GM23338 (cell line): ENCODE data around the gene SLC25A17. TPM values are rescaled to one million over a fixed set of nuclear protein-coding genes. Genes with fewer than 3 reads are reported as not detected.

Source experiments
- ATAC-seq: fragments of 200-7000 bp; cut with Tn5 transposase; 3 replicates; pipeline ENCODE4 v1.9.1; 2020
- DNase-seq: peaks from one replicate; pipeline ENCODE4 v3.0.0-alpha.2; 2015; ENCODE audit warnings: low spot score
- H2AFZ ChIP-seq: fragments of 200-600 bp; sonication (generic); 2 replicates; pipeline ENCODE4 v1.8.0; 2016; ENCODE audit warnings: antibody characterized with exemption, mild to moderate bottlenecking, moderate library complexity
- H3F3A ChIP-seq: fragments of 200-600 bp; sonication (generic); replicated peaks from 2 replicates; pipeline ENCODE4 v1.8.0; 2017; ENCODE audit warnings: antibody characterized with exemption, mixed run types, low read depth
- H3K27ac ChIP-seq: fragments of 200-600 bp; sonication (generic); 2 replicates; pipeline ENCODE4 v1.6.1; 2016; ENCODE audit warnings: low read depth
- H3K27me3 ChIP-seq: fragments of 200-600 bp; sonication (generic); 2 replicates; pipeline ENCODE4 v1.8.0; 2016; ENCODE audit warnings: mild to moderate bottlenecking, mixed run types, moderate library complexity; ENCODE audit not compliant: insufficient read depth
- H3K36me3 ChIP-seq: fragments of 200-600 bp; sonication (generic); 2 replicates; pipeline ENCODE4 v1.8.0; 2016; ENCODE audit warnings: mild to moderate bottlenecking; ENCODE audit not compliant: insufficient read depth
- H3K4me1 ChIP-seq: fragments of 200-600 bp; sonication (generic); 2 replicates; pipeline ENCODE4 v1.8.0; 2016; ENCODE audit warnings: mild to moderate bottlenecking, moderate library complexity; ENCODE audit not compliant: insufficient read depth
- H3K4me2 ChIP-seq: fragments of 200-600 bp; sonication (generic); 2 replicates; pipeline ENCODE4 v1.7.1; 2017; ENCODE audit warnings: mixed run types
- H3K4me3 ChIP-seq: fragments of 200-600 bp; sonication (generic); 2 replicates; pipeline ENCODE4 v1.6.1; 2016; ENCODE audit warnings: mixed run types
- H3K79me2 ChIP-seq: fragments of 200-600 bp; sonication (generic); replicated peaks from 2 replicates; pipeline ENCODE4 v1.8.0; 2017; ENCODE audit warnings: mild to moderate bottlenecking; ENCODE audit not compliant: insufficient read depth
- H3K9me2 ChIP-seq: fragments of 200-600 bp; sonication (generic); 2 replicates; pipeline ENCODE4 v1.8.0; 2017; ENCODE audit not compliant: insufficient read depth
- H4K20me1 ChIP-seq: fragments of 200-600 bp; sonication (generic); replicated peaks from 2 replicates; pipeline ENCODE4 v1.8.0; 2017; ENCODE audit warnings: mild to moderate bottlenecking; ENCODE audit not compliant: insufficient read depth
- H3K27ac Mint-ChIP-seq: 2 replicates; pipeline ENCODE4 v1.8.0; 2020; ENCODE audit warnings: inconsistent platforms, mild to moderate bottlenecking, moderate library complexity, mixed read lengths
- H3K27me3 Mint-ChIP-seq: 3 replicates; pipeline ENCODE4 v1.8.0; 2022; ENCODE audit warnings: low read depth, mild to moderate bottlenecking, moderate library complexity, mixed read lengths, inconsistent platforms; ENCODE audit not compliant: insufficient read depth, poor library complexity
- H3K36me3 Mint-ChIP-seq: 3 replicates; pipeline ENCODE4 v1.8.0; 2021; ENCODE audit warnings: low read depth, mild to moderate bottlenecking, inconsistent platforms, moderate library complexity, mixed read lengths
- H3K4me1 Mint-ChIP-seq: 3 replicates; pipeline ENCODE4 v1.8.0; 2020; ENCODE audit warnings: mild to moderate bottlenecking, inconsistent platforms, mixed read lengths
- H3K4me3 Mint-ChIP-seq: 3 replicates; pipeline ENCODE4 v1.8.0; 2021; ENCODE audit warnings: moderate library complexity, mild to moderate bottlenecking, inconsistent platforms, mixed read lengths
- H3K9me3 Mint-ChIP-seq: 3 replicates; pipeline ENCODE4 v1.8.0; 2020; ENCODE audit warnings: moderate library complexity, mild to moderate bottlenecking, inconsistent platforms, mixed read lengths
- CREB1 ChIP-seq: fragments of 250-450 bp; sonication (Bioruptor Pico); IDR thresholded peaks from 2 replicates; pipeline ENCODE4 v1.5.0; 2020; ENCODE audit warnings: low read depth, mild to moderate bottlenecking, moderate library complexity
- ETS1 ChIP-seq: IDR thresholded peaks from 2 replicates; pipeline ENCODE4 v1.6.1; 2016; ENCODE audit warnings: antibody characterized with exemption
- EZH2 ChIP-seq: fragments of 200-600 bp; sonication (generic); IDR thresholded peaks from one replicate; pipeline ENCODE4 v1.8.0; 2017; ENCODE audit warnings: antibody characterized with exemption, mild to moderate bottlenecking, low read depth; ENCODE audit not compliant: unreplicated experiment
- EZH2phosphoT487 ChIP-seq: fragments of 200-600 bp; sonication (generic); IDR thresholded peaks from one replicate; pipeline ENCODE4 v1.8.1; 2018; ENCODE audit warnings: antibody characterized with exemption; ENCODE audit not compliant: unreplicated experiment
- NANOG ChIP-seq: IDR thresholded peaks from 2 replicates; pipeline ENCODE4 v1.6.1; 2016; ENCODE audit warnings: antibody characterized with exemption, borderline replicate concordance
- POLR2AphosphoS5 ChIP-seq: IDR thresholded peaks from 2 replicates; pipeline ENCODE4 v1.6.1; 2016; ENCODE audit warnings: antibody characterized with exemption, low read depth
- ZNF114 ChIP-seq: fragments of 250-450 bp; sonication (Bioruptor Pico); IDR thresholded peaks from 2 replicates; pipeline ENCODE4 v1.5.0; 2020; ENCODE audit warnings: mild to moderate bottlenecking, moderate library complexity
- ZNF462 ChIP-seq: fragments of 250-450 bp; sonication (Bioruptor Pico); IDR thresholded peaks from 2 replicates; pipeline ENCODE4 v1.5.0; 2020; ENCODE audit warnings: mild to moderate bottlenecking, moderate library complexity
- polyA plus RNA-seq: library from polyadenylated mRNA; unstranded; fragments of >200 nt; fragmentation: Nextera tagmentation; extraction: Ambion mirVana; gene quantifications from 2 replicates; pipeline ENCODE4 v1.2.1, GENCODE V29; 2016
- total RNA-seq: library from RNA; depleted of rRNA; stranded (reverse); fragments of >200 nt; shearing (Covaris generic); gene quantifications from 2 replicates; pipeline ENCODE4 v1.2.3, GENCODE V29; 2014

Gene SLC25A17
- total and polyA plus RNA-seq, 2 experiments from 2014 or later, result 35.4 to 43.6 TPM

DNA sequence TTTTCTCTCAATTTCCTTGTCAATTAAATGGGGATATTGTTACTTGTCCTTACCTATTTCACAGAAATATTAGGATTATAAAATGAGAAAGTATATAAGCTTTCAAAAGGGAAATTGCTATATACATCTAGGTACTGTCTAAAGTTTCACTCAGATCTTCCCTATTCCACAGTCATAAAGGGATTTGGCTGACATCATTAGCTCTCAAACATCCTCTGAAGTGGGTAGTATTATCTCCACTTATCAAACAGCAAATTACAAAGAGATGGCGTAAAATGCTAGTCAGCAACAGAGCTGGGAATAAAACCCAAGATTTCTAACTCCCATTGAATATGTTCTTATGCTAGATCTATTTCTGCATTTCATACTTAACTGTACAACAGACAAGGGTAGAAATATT lies 50.9 kb downstream of the SLC25A17 start (continued):
- TF ChIP-seq ZNF462 (CRISPR knock-in tag), result no peak
- TF ChIP-seq ZNF114, result no peak
- no peak for TF ChIP-seq EZH2
- no peak for TF ChIP-seq ETS1

GRCh38 chr22:40766956-40767355 lies 52.2 kb downstream of the SLC25A17 start:
- Histone ChIP-seq H3K4me1 (no peaks in the 10 kb centered on the region), H2AFZ (no peak overlapping the region), H3F3A (no peaks in the 10 kb centered on the region), H4K20me1 (peaks cover 3% of the 10 kb centered on the region; the same call in 1 of the 2 replicates), H3K36me3 (peaks cover 9% of the 10 kb centered on the region), H3K27ac (no peak overlapping the region), H3K4me3 (no peak overlapping the region), H3K4me2 (no peak overlapping the region), H3K79me2 (no peaks in the 10 kb centered on the region), H3K27me3 (no peaks in the 10 kb centered on the region), H3K9me2 (no peaks in the 10 kb centered on the region)
- H3K36me3 Mint-ChIP-seq, result peaks cover 21% of the 10 kb centered on the region
- no peak overlapping the region for H3K4me3 Mint-ChIP-seq
- H3K27ac Mint-ChIP-seq, result no peak overlapping the region
- DNase-seq (no peak), ATAC-seq (no peak)
- H3K27me3 Mint-ChIP-seq, result no peaks in the 10 kb centered on the region
- H3K9me3 Mint-ChIP-seq, result no peaks in the 10 kb centered on the region
- H3K4me1 Mint-ChIP-seq, result no peaks in the 10 kb centered on the region; the same call in 2 of the 3 replicates
- TF ChIP-seq POLR2AphosphoS5 (no peak), ZNF114 (no peak), EZH2 (no peak), ZNF462 (CRISPR knock-in tag) (no peak), EZH2phosphoT487 (no peak), CREB1 (no peak), NANOG (no peak)
